Mesendoderm (in vitro differentiated cells): ENCODE measurements around the gene CDX4.

Experiments
- DNase-seq: peaks from one replicate; pipeline ENCODE4 v3.0.0; 2013
- H2AK5ac ChIP-seq: 2 replicates; pipeline ENCODE4 v1.6.1; 2013; ENCODE audit warnings: low read length, inconsistent platforms
- H2BK120ac ChIP-seq: 2 replicates; pipeline ENCODE4 v1.6.1; 2013; ENCODE audit warnings: low read depth, mild to moderate bottlenecking, low read length, moderate library complexity, mixed read lengths
- H2BK15ac ChIP-seq: replicated peaks from 2 replicates; pipeline ENCODE4 v1.6.1; 2013; ENCODE audit warnings: low read depth, mild to moderate bottlenecking, moderate library complexity
- H2BK5ac ChIP-seq: 2 replicates; pipeline ENCODE4 v1.6.1; 2013; ENCODE audit warnings: low read length, inconsistent platforms
- H3K18ac ChIP-seq: 2 replicates; pipeline ENCODE4 v1.6.1; 2013; ENCODE audit warnings: mild to moderate bottlenecking, low read length, mixed read lengths
- H3K23ac ChIP-seq: one replicate; pipeline ENCODE4 v1.6.1; 2013; ENCODE audit warnings: low read length
- H3K27ac ChIP-seq: 2 replicates; pipeline ENCODE4 v1.5.1; 2013; ENCODE audit warnings: low read depth, mild to moderate bottlenecking, inconsistent platforms, low read length, moderate library complexity
- H3K27me3 ChIP-seq: 2 replicates; pipeline ENCODE4 v1.6.1; 2013; ENCODE audit warnings: low read length, control low read depth, mild to moderate bottlenecking, inconsistent platforms; ENCODE audit not compliant: insufficient read depth, poor library complexity
- H3K36me3 ChIP-seq: 2 replicates; pipeline ENCODE4 v1.6.1; 2013; ENCODE audit warnings: low read length, inconsistent platforms; ENCODE audit not compliant: control insufficient read depth, insufficient read depth
- H3K4ac ChIP-seq: one replicate; pipeline ENCODE4 v1.6.1; 2013; ENCODE audit warnings: low read depth, mild to moderate bottlenecking, low read length, moderate library complexity
- H3K4me1 ChIP-seq: 2 replicates; pipeline ENCODE4 v1.6.1; 2013; ENCODE audit warnings: low read depth, low read length, inconsistent platforms; ENCODE audit not compliant: control insufficient read depth
- H3K4me2 ChIP-seq: 2 replicates; pipeline ENCODE4 v1.6.1; 2013; ENCODE audit warnings: low read length
- H3K4me3 ChIP-seq: 2 replicates; pipeline ENCODE4 v1.5.1; 2013; ENCODE audit warnings: mild to moderate bottlenecking, low read length
- H3K56ac ChIP-seq: one replicate; pipeline ENCODE4 v1.6.1; 2013; ENCODE audit warnings: low read length
- H3K79me1 ChIP-seq: 2 replicates; pipeline ENCODE4 v1.6.1; 2013; ENCODE audit warnings: low read length, inconsistent platforms
- H3K79me2 ChIP-seq: 2 replicates; pipeline ENCODE4 v1.6.1; 2013; ENCODE audit warnings: mild to moderate bottlenecking, low read length; ENCODE audit not compliant: control insufficient read depth, insufficient read depth
- H3K9ac ChIP-seq: 2 replicates; pipeline ENCODE4 v1.6.1; 2013; ENCODE audit warnings: low read length, inconsistent platforms
- H4K5ac ChIP-seq: one replicate; pipeline ENCODE4 v1.6.1; 2013; ENCODE audit warnings: low read length
- H4K8ac ChIP-seq: one replicate; pipeline ENCODE4 v1.6.1; 2013; ENCODE audit warnings: low read depth, mild to moderate bottlenecking, control low read depth, low read length, moderate library complexity
- WGBS: extraction: QIAGEN DNeasy Blood & Tissue Kit; methylation state at CpG from one replicate; pipeline ENCODE4 v1.1.7; 2013; ENCODE audit warnings: low lambda C conversion rate, missing lambda C conversion rate; ENCODE audit not compliant: insufficient coverage; ENCODE audit errors: extremely low coverage; 5-methylcytosine and 5-hydroxymethylcytosine counted together

Gene CDX4

GRCh38 chrX:73447311-73447794, 500 bp downstream of the CDX4 start:
- no peaks in the 10 kb centered on the region for H3K79me1 ChIP-seq
- H2BK5ac ChIP-seq, result no peak overlapping the region
- H4K8ac ChIP-seq, result no peak overlapping the region
- no peaks in the 10 kb centered on the region for H3K4me1 ChIP-seq
- no peak overlapping the region for H3K4me3 ChIP-seq
- no peak overlapping the region for H3K23ac ChIP-seq
- no peak overlapping the region for H3K18ac ChIP-seq
- H3K27ac ChIP-seq, result no peak overlapping the region
- no CpG with 5 or more reads among the region's 34 CpGs for WGBS
- H3K36me3 ChIP-seq, result no peaks in the 10 kb centered on the region
- no peak overlapping the region for H3K9ac ChIP-seq
- H4K5ac ChIP-seq, result no peak overlapping the region
- peak; percentile 78 for DNase-seq
- no peak overlapping the region for H2AK5ac ChIP-seq
- H3K56ac ChIP-seq, result no peak overlapping the region
- H2BK120ac ChIP-seq, result no peak overlapping the region
- H3K4ac ChIP-seq, result no peak overlapping the region
- H3K27me3 ChIP-seq, result no peaks in the 10 kb centered on the region
- H3K79me2 ChIP-seq, result no peaks in the 10 kb centered on the region
- H3K4me2 ChIP-seq, result peak overlapping the region; percentile 42
- no peak overlapping the region for H2BK15ac ChIP-seq

DNA sequence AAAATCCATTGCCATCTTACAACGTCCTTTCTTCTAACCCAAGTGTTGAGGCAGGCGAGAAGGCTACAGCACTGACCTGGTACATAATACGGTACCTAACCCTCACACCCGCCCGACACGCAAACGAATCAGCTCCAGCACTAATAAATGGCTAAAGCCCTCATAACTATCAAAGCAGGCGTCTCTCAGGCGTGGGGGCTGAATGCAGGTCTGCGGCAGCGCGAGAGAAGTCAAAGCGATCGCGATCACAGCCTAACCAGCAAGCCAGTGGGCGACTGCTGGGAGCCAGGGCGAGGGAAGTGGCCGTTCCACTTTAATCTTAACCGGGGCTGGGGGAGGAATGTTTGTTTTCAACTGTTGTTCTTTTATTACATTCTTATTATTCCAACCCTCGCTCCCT, 1.5 kb downstream of the CDX4 start:
- Histone ChIP-seq H4K8ac (no peak overlapping the region), H3K4ac (no peak overlapping the region), H3K27ac (no peak overlapping the region), H3K18ac (no peak overlapping the region), H2BK5ac (no peak overlapping the region), H2BK120ac (no peak overlapping the region), H3K9ac (no peak overlapping the region), H3K23ac (no peak overlapping the region), H3K27me3 (no peaks in the 10 kb centered on the region), H3K79me1 (no peaks in the 10 kb centered on the region), H2AK5ac (no peak overlapping the region), H2BK15ac (no peak overlapping the region), H4K5ac (no peak overlapping the region), H3K4me2 (no peak overlapping the region), H3K79me2 (no peaks in the 10 kb centered on the region), H3K56ac (peak overlapping the region; percentile 42), H3K36me3 (no peaks in the 10 kb centered on the region), H3K4me3 (no peak overlapping the region), H3K4me1 (no peaks in the 10 kb centered on the region)
- WGBS, result no CpG with 5 or more reads among the region's 20 CpGs
- DNase-seq, result peak; percentile 19

DNA sequence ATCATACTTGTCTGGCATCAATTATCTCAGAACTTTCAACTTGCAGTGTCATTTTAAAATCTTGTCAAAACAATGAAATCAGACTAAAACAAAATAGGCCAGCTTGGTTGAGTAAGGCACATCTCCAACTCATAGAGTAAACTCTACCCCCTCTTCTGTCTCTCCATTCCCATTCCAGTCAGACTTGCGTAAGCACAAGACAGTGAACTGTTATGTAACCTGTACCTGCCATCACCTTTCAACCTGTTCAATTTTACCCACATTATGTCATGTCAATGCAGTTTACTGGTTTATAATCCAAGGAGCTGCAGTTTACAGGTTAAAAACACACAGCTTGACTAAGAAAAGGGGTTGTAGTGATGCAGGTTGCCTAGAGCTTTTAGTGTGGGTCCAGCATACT, 8.3 kb downstream of the CDX4 start:
- Histone ChIP-seq H3K79me2 (no peaks in the 10 kb centered on the region), H4K5ac (no peak overlapping the region), H3K36me3 (no peaks in the 10 kb centered on the region), H2AK5ac (no peak overlapping the region), H3K4me2 (no peak overlapping the region), H3K4me1 (no peaks in the 10 kb centered on the region), H3K23ac (no peak overlapping the region), H2BK5ac (no peak overlapping the region), H2BK15ac (no peak overlapping the region), H3K4ac (no peak overlapping the region), H4K8ac (no peak overlapping the region), H3K9ac (no peak overlapping the region), H3K79me1 (no peaks in the 10 kb centered on the region), H3K18ac (no peak overlapping the region), H3K27me3 (no peaks in the 10 kb centered on the region), H3K56ac (no peak overlapping the region), H2BK120ac (no peak overlapping the region), H3K27ac (no peak overlapping the region), H3K4me3 (no peak overlapping the region)
- WGBS, result no CpG with 5 or more reads among the region's 1 CpG
- DNase-seq, result no peak

DNA sequence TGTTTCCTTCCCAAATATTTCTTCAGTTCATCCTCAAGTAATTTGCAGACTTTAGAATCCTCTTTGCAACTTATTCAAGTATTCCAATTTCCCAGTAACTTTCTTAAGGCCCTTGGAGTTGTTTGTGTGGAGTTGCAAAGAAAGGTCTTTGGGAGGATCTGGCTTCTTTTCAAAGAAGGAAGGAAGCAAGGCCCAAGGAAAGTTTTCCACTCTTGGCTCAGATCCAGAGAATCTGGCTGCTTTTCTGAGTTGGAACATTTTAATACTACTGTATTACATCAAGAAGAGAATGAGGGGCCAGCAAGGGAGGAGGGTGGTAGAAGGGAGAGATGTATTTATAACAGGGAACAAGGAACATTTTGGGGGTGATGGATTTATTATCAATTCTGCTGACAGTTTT, 10.5 kb downstream of the CDX4 start:
- H2AK5ac ChIP-seq, result no peak overlapping the region
- no peak overlapping the region for H2BK120ac ChIP-seq
- H2BK15ac ChIP-seq, result no peak overlapping the region
- no peak overlapping the region for H2BK5ac ChIP-seq
- H3K9ac ChIP-seq, result no peak overlapping the region
- H3K27me3 ChIP-seq, result no peaks in the 10 kb centered on the region
- H3K56ac ChIP-seq, result no peak overlapping the region
- H3K4me2 ChIP-seq, result no peak overlapping the region
- no peak overlapping the region for H3K4me3 ChIP-seq
- H3K27ac ChIP-seq, result no peak overlapping the region
- H3K23ac ChIP-seq, result no peak overlapping the region
- no peaks in the 10 kb centered on the region for H3K4me1 ChIP-seq
- H4K5ac ChIP-seq, result no peak overlapping the region
- no peak overlapping the region for H3K18ac ChIP-seq
- H3K36me3 ChIP-seq, result no peaks in the 10 kb centered on the region
- no peak overlapping the region for H3K4ac ChIP-seq
- no peak for DNase-seq
- no peaks in the 10 kb centered on the region for H3K79me2 ChIP-seq
- no peaks in the 10 kb centered on the region for H3K79me1 ChIP-seq
- H4K8ac ChIP-seq, result no peak overlapping the region

DNA sequence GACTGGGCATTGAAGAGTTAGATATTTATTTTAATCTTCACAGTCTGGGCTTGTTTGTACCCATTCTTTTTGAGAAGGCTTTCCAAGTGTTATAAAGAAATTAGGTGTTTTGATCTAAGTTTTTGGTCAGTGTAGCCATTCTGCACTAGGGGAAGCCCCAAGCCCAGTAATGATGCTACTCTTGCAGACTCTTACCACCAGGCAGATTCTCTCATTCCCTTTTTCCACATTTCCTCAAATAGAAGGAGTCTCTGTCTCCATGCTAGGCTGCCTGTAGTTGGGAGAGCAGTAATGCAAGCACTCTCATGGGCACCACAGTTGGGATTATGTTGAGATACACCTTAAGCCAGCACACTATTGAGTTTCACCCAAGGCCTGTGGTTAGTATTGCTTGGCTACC, 21.5 kb downstream of the CDX4 start:
- no peaks in the 10 kb centered on the region for H3K27me3 ChIP-seq
- DNase-seq, result peak; percentile 2
- no peak overlapping the region for H3K18ac ChIP-seq
- H3K56ac ChIP-seq, result no peak overlapping the region
- H2AK5ac ChIP-seq, result no peak overlapping the region
- H3K4me1 ChIP-seq, result no peaks in the 10 kb centered on the region
- H3K79me2 ChIP-seq, result no peaks in the 10 kb centered on the region
- no peak overlapping the region for H2BK120ac ChIP-seq
- no peak overlapping the region for H3K4me3 ChIP-seq
- H3K36me3 ChIP-seq, result no peaks in the 10 kb centered on the region
- H3K23ac ChIP-seq, result no peak overlapping the region
- no peak overlapping the region for H2BK15ac ChIP-seq
- no peak overlapping the region for H3K4me2 ChIP-seq
- H4K8ac ChIP-seq, result no peak overlapping the region
- no peak overlapping the region for H2BK5ac ChIP-seq
- H4K5ac ChIP-seq, result no peak overlapping the region
- no peak overlapping the region for H3K4ac ChIP-seq
- no peaks in the 10 kb centered on the region for H3K79me1 ChIP-seq
- no peak overlapping the region for H3K27ac ChIP-seq
- no peak overlapping the region for H3K9ac ChIP-seq

GRCh38 chrX:73478961-73479360, 32.1 kb downstream of the CDX4 start:
- H2AK5ac ChIP-seq, result no peak overlapping the region
- H3K23ac ChIP-seq, result no peak overlapping the region
- WGBS, result no CpG with 5 or more reads among the region's 4 CpGs
- H2BK5ac ChIP-seq, result no peak overlapping the region
- no peaks in the 10 kb centered on the region for H3K79me1 ChIP-seq
- no peaks in the 10 kb centered on the region for H3K79me2 ChIP-seq
- H3K56ac ChIP-seq, result no peak overlapping the region
- H3K36me3 ChIP-seq, result no peaks in the 10 kb centered on the region
- no peak overlapping the region for H2BK120ac ChIP-seq
- no peak overlapping the region for H3K18ac ChIP-seq
- H3K27ac ChIP-seq, result no peak overlapping the region
- H3K9ac ChIP-seq, result no peak overlapping the region
- no peaks in the 10 kb centered on the region for H3K4me1 ChIP-seq
- H3K4me3 ChIP-seq, result no peak overlapping the region
- H3K4me2 ChIP-seq, result no peak overlapping the region
- no peak overlapping the region for H3K4ac ChIP-seq
- H4K5ac ChIP-seq, result no peak overlapping the region
- DNase-seq, result no peak
- no peaks in the 10 kb centered on the region for H3K27me3 ChIP-seq
- no peak overlapping the region for H2BK15ac ChIP-seq
- H4K8ac ChIP-seq, result no peak overlapping the region
